BE2C (cell line): ENCODE data around the gene CD19.

Experiments used
- DNase-seq: peaks from one replicate; pipeline ENCODE4 v3.0.0-alpha.2; 2020
- H3K27me3 ChIP-seq: fragments of 250-450 bp; sonication (Bioruptor Pico); 2 replicates; pipeline ENCODE4 v1.5.1; 2020; ENCODE audit warnings: mild to moderate bottlenecking
- H3K36me3 ChIP-seq: fragments of 250-450 bp; sonication (Bioruptor Pico); 2 replicates; pipeline ENCODE4 v1.5.1; 2020; ENCODE audit warnings: mild to moderate bottlenecking
- H3K4me1 ChIP-seq: fragments of 250-450 bp; sonication (Bioruptor Pico); 2 replicates; pipeline ENCODE4 v1.5.1; 2020
- H3K4me3 ChIP-seq: 2 replicates; pipeline ENCODE4 v1.5.1; 2011; ENCODE audit warnings: low read depth, low read length
- H3K9me3 ChIP-seq: fragments of 250-450 bp; sonication (Bioruptor Pico); 2 replicates; pipeline ENCODE4 v1.5.1; 2020
- CTCF ChIP-seq: IDR thresholded peaks from 2 replicates; pipeline ENCODE4 v1.5.1; 2012; ENCODE audit warnings: mild to moderate bottlenecking, low read depth, low read length

Gene CD19

GRCh38 chr16:28930652-28931051 lies 1.1 kb upstream of the CD19 start:
- no peak overlapping the region for H3K4me3 ChIP-seq
- H3K36me3 ChIP-seq = no peaks in the 10 kb centered on the region
- no peak for DNase-seq
- no peaks in the 10 kb centered on the region for H3K27me3 ChIP-seq
- no peaks in the 10 kb centered on the region for H3K4me1 ChIP-seq
- H3K9me3 ChIP-seq = no peaks in the 10 kb centered on the region
- TF ChIP-seq CTCF = no peak

- DNase-seq = no peak
- no peaks in the 10 kb centered on the region for H3K9me3 ChIP-seq
These were observed 769 bp downstream of the CD19 start for GRCh38 chr16:28932339-28933141.

GRCh38 chr16:28933171-28933570 lies 1.4 kb downstream of the CD19 start:
- TF ChIP-seq CTCF = no peak
- no peak for DNase-seq
- H3K9me3 ChIP-seq = no peaks in the 10 kb centered on the region
- H3K36me3 ChIP-seq = no peaks in the 10 kb centered on the region
- H3K27me3 ChIP-seq = no peaks in the 10 kb centered on the region
- H3K4me1 ChIP-seq = no peaks in the 10 kb centered on the region
- H3K4me3 ChIP-seq = no peak overlapping the region

More at GRCh38 chr16:28932339-28933141, 769 bp downstream of the CD19 start:
- no peak overlapping the region for H3K4me3 ChIP-seq
- no peaks in the 10 kb centered on the region for H3K36me3 ChIP-seq
- no peaks in the 10 kb centered on the region for H3K27me3 ChIP-seq
- H3K4me1 ChIP-seq = no peaks in the 10 kb centered on the region
- TF ChIP-seq CTCF = no peak

- Histone ChIP-seq H3K4me3 (no peak overlapping the region), H3K9me3 (no peaks in the 10 kb centered on the region), H3K36me3 (no peaks in the 10 kb centered on the region), H3K27me3 (no peaks in the 10 kb centered on the region), H3K4me1 (no peaks in the 10 kb centered on the region)
- no peak for DNase-seq
- TF ChIP-seq CTCF = no peak
These were observed 3.6 kb downstream of the CD19 start for GRCh38 chr16:28935346-28935745.

GRCh38 chr16:28935924-28936783 lies 4.4 kb downstream of the CD19 start:
- Histone ChIP-seq H3K36me3 (no peaks in the 10 kb centered on the region), H3K27me3 (no peaks in the 10 kb centered on the region), H3K4me3 (peak overlapping the region; percentile 29), H3K9me3 (no peaks in the 10 kb centered on the region), H3K4me1 (no peaks in the 10 kb centered on the region)
- peak; percentile 94 for DNase-seq
- TF ChIP-seq CTCF = no peak

- H3K27me3 ChIP-seq = no peaks in the 10 kb centered on the region
- no peaks in the 10 kb centered on the region for H3K36me3 ChIP-seq
- H3K4me1 ChIP-seq = no peaks in the 10 kb centered on the region
- H3K9me3 ChIP-seq = no peaks in the 10 kb centered on the region
- no peak for TF ChIP-seq CTCF
- no peak overlapping the region for H3K4me3 ChIP-seq
- no peak for DNase-seq
These were observed 5.0 kb downstream of the CD19 start for GRCh38 chr16:28936784-28937155.
